Heart left ventricle (tissue), 16 donors: Measurements from ENCODE around the gene APOL4. TPM values are rescaled to one million over a fixed set of nuclear protein-coding genes. Genes with fewer than 3 reads are reported as not detected.

Experiments used
- ATAC-seq, 4 donors: fragments of 200-7000 bp; cut with Tn5 transposase; one replicate each; pipeline ENCODE4 v1.9.1; 2020 to 2022; ENCODE audit warnings: moderate library complexity in 4 of 4, mild to moderate bottlenecking in 3 of 4, moderate number of reproducible peaks in 1 of 4
- DNase-seq, 5 donors: peaks; one replicate each; pipeline ENCODE4 v3.0.0-alpha.2; 2020
- H3K27ac ChIP-seq, 12 donors: fragments of 200-600 bp; sonication (generic) in 4 of 12; one replicate each; pipeline versions ENCODE4 v1.5.0 to v1.8.0; 2016 to 2022; ENCODE audit warnings: mild to moderate bottlenecking in 2 of 12
- H3K27me3 ChIP-seq, 9 donors: fragments of 200-600 bp; sonication (generic) in 2 of 9; one replicate each; pipeline versions ENCODE4 v1.5.1 to v1.8.0; 2016 to 2022; ENCODE audit warnings: mild to moderate bottlenecking in 3 of 9
- H3K36me3 ChIP-seq, 9 donors: fragments of 200-600 bp; sonication (generic) in 2 of 9; one replicate each; pipeline versions ENCODE4 v1.5.0 to v1.8.0; 2018 to 2022; ENCODE audit warnings: mild to moderate bottlenecking in 2 of 9
- H3K4me1 ChIP-seq, 12 donors: fragments of 200-600 bp; sonication (generic) in 4 of 12; one replicate each; pipeline versions ENCODE4 v1.5.0 to v1.8.0; 2016 to 2022; ENCODE audit warnings: mild to moderate bottlenecking in 3 of 12
- H3K4me3 ChIP-seq, 12 donors: fragments of 200-600 bp; sonication (generic) in 4 of 12; one replicate each; pipeline versions ENCODE4 v1.5.0 to v1.8.0; 2017 to 2022; ENCODE audit warnings: mild to moderate bottlenecking in 9 of 12, moderate library complexity in 4 of 12
- H3K9me3 ChIP-seq, 12 donors: fragments of 200-600 bp; sonication (generic) in 4 of 12; one replicate each; pipeline versions ENCODE4 v1.5.0 to v1.8.0; 2016 to 2022; ENCODE audit warnings: mild to moderate bottlenecking in 1 of 12
- CTCF ChIP-seq, 12 donors: fragments of 200-600 bp; sonication (generic) in 4 of 12; IDR thresholded peaks; one replicate each; pipeline versions ENCODE4 v1.5.0 to v1.8.0; 2018 to 2022; ENCODE audit warnings: antibody characterized with exemption in 12 of 12, mild to moderate bottlenecking in 5 of 12
- POLR2A ChIP-seq, 2 donors: fragments of 450-650 bp; IDR thresholded peaks; one replicate each; pipeline ENCODE4 v1.6.1; 2017; ENCODE audit warnings: antibody characterized with exemption in 2 of 2, mild to moderate bottlenecking in 2 of 2, moderate library complexity in 2 of 2
- WGBS, 4 donors: extraction: QIAGEN DNeasy Blood & Tissue Kit in 2 of 4; methylation state at CpG; one replicate each; pipeline versions ENCODE4 v1.1.5 to v1.1.7; 2013 to 2018; 5-methylcytosine and 5-hydroxymethylcytosine counted together
- intact Hi-C, 10 donors: fragments of 100-400 bp; cut with DNase I; formaldehyde crosslinking; loops; one replicate each; pipeline versions ENCODE4 v1.11.1 to v1.14.2; 2022
- polyA plus RNA-seq, 2 donors: library from polyadenylated mRNA; stranded (reverse); fragments of 200-250 nt; gene quantifications; one replicate each; pipeline ENCODE4 v1.2.3, GENCODE V29; 2013
- total RNA-seq, 9 donors: library from RNA; depleted of rRNA in 2 of 9; stranded (reverse); fragments of >200 nt in 2 of 9; fragmentation: NEBNext Ultra II Directional in 3 of 9; extraction: Animal tissue kit (Norgen Biotek cat#: 25700) in 3 of 9; gene quantifications; one replicate each; pipeline versions ENCODE4 v1.1.0 to v1.2.4, GENCODE V29; 2016 to 2023
- donor health status: ischemic (EF 13 %, LVEDD 7.1; RV severe dilation, severe dysfunction).
- donor health status: healthy with polysubstance abuse.
- donor health status: DM: no; HTN: yes; CAD: no.
- donor health status: DM: no; HTN: no; CAD: no.
- donor health status: ischemic (EF 25% LVEDD 6.9; RV normal size, moderate dysfunction).
- donor health status: ischemic (EF 25% LVEDD 5.7; RV mildly dilated, moderate dysfunction).
- donor health status: healthy.
- donor health status: DM: yes; HTN: yes; CAD: no.
- donor health status: ischemic (EF 35%, LVEDD 5.7; RV mildly dilated, moderate dysfunction).
- donor health status: nonischemic (EF 11% LVEDD 7.7; RV severe dilation, severe dysfunction).
- donor health status: DM: yes; HTN: yes; CAD: no.
- donor health status: PGD.
- donor health status: ischemic (EF 29% LVEDD 5.4; RV normal size, mild dysfunction).
- donor health status: nonischemic (EF 23%, LVEDD 6.1; RV moderate dilation, normal function).

The APOL4 gene
- total and polyA plus RNA-seq, 11 donors: 1.7 to 26.5 (median 4.0) TPM; not detected in 2

- Histone ChIP-seq H3K27ac (no peak overlapping the region), H3K27me3 (no peaks in the 10 kb centered on the region), H3K4me1 (peaks cover 0 to 39% (median 3%) of the 10 kb centered on the region in 12 donors), H3K4me3 (no peak overlapping the region), H3K9me3 (no peaks in the 10 kb centered on the region), H3K36me3 (no peaks in the 10 kb centered on the region)
- ATAC-seq (no peak), DNase-seq (no peak)
- TF ChIP-seq CTCF (IDR thresholded peaks at IDR 0.05): no peak
- TF ChIP-seq POLR2A (IDR thresholded peaks at IDR 0.05): no peak
- 43 to 98% (median 81%) methylated on average over 2 of the region's 2 CpGs for WGBS, 4 donors
- intact Hi-C loops: loop anchor here in 1 of 10 donors (2.0 kb wide), 1 partner anchor 17 kb away; no protein-coding TSS in a partner anchor
Measured at GRCh38 chr22:36215981-36216380, 14.4 kb upstream of the APOL4 start.

GRCh38 chr22:36213586-36213985 lies 12.0 kb upstream of the APOL4 start:
- ATAC-seq: no peak
- Histone ChIP-seq H3K4me3 (no peak overlapping the region), H3K36me3 (no peaks in the 10 kb centered on the region), H3K27ac (no peak overlapping the region), H3K27me3 (no peaks in the 10 kb centered on the region), H3K4me1 (peaks cover 0 to 47% (median 4%) of the 10 kb centered on the region in 12 donors), H3K9me3 (peaks cover 0 to 4% (median 0%) of the 10 kb centered on the region in 12 donors)
- 81 to 95% (median 86%) methylated on average over 4 of the region's 4 CpGs for WGBS, 4 donors
- no peak for DNase-seq
- intact Hi-C loops: no loop called here
- TF ChIP-seq CTCF (IDR thresholded peaks at IDR 0.05): no peak
- TF ChIP-seq POLR2A (IDR thresholded peaks at IDR 0.05): no peak

GRCh38 chr22:36212901-36213300 lies 11.3 kb upstream of the APOL4 start:
- TF ChIP-seq POLR2A (IDR thresholded peaks at IDR 0.05) (no peak), CTCF (IDR thresholded peaks at IDR 0.05) (no peak)

GRCh38 chr22:36211237-36211861 lies 9.7 kb upstream of the APOL4 start:
- Histone ChIP-seq H3K4me1 (peaks cover 0 to 69% (median 4%) of the 10 kb centered on the region in 12 donors), H3K27ac (peak overlapping the region in 1 of 12 donors; percentile 46), H3K36me3 (no peaks in the 10 kb centered on the region), H3K4me3 (no peak overlapping the region), H3K9me3 (peaks cover 0 to 4% (median 0%) of the 10 kb centered on the region in 12 donors), H3K27me3 (no peaks in the 10 kb centered on the region)
- TF ChIP-seq POLR2A (IDR thresholded peaks at IDR 0.05) (no peak), CTCF (IDR thresholded peaks at IDR 0.05) (no peak)
- peak in 2 of 5 donors; percentile 46 to 47 for DNase-seq
- peak in 3 of 4 donors; percentile 29 to 48 (median 41) for ATAC-seq
- intact Hi-C loops: no loop called here
- 54 to 65% (median 60%) methylated on average over 4 of the region's 4 CpGs for WGBS, 4 donors

More at GRCh38 chr22:36212901-36213300, 11.3 kb upstream of the APOL4 start:
- DNase-seq (no peak), ATAC-seq (peak in 1 of 4 donors; percentile 64)
- H3K9me3 ChIP-seq: peaks cover 0 to 4% (median 0%) of the 10 kb centered on the region in 12 donors
- no peak overlapping the region for H3K4me3 ChIP-seq
- intact Hi-C loops: no loop called here
- H3K4me1 ChIP-seq: peaks cover 0 to 54% (median 4%) of the 10 kb centered on the region in 12 donors
- H3K27me3 ChIP-seq: no peaks in the 10 kb centered on the region
- H3K27ac ChIP-seq: no peak overlapping the region
- no peaks in the 10 kb centered on the region for H3K36me3 ChIP-seq
